Activated CD8-positive, alpha-beta memory T cell treated with anti-CD3 and anti-CD28 coated beads for 1 hour (primary cell): ENCODE measurements around the gene CBFA2T2.
"Not testable (repeated sequence)": the region's sequence is repeated elsewhere in the genome, so short reads cannot be mapped to it uniquely, and the experiment has no call there.

Experiments
- DNase-seq, 2 donors: peaks; one replicate each; pipeline ENCODE4 v3.0.0-alpha.2; 2020; ENCODE audit warnings: low read depth in 1 of 2; ENCODE audit errors: extremely low read depth in 1 of 2

Gene CBFA2T2

GRCh38 chr20:33609504-33609903 lies 119.6 kb downstream of the CBFA2T2 start:
- DNase-seq, result no peak

DNA sequence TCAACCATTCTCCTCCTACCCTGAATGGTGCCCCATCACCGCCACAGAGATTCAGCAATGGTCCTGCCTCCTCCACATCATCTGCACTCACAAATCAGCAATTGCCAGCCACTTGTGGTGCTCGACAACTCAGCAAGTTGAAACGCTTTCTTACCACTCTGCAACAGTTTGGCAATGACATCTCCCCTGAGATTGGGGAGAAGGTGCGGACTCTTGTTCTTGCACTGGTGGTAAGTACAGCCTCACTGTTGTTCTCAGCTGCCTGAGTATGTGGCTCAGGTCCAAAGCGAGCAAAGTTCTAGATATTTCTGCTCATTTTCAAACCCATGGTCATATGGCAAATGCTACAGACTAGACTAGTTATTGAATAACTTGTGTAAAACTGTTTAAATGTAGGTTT lies 121.2 kb downstream of the CBFA2T2 start:
- DNase-seq, result no peak

DNA sequence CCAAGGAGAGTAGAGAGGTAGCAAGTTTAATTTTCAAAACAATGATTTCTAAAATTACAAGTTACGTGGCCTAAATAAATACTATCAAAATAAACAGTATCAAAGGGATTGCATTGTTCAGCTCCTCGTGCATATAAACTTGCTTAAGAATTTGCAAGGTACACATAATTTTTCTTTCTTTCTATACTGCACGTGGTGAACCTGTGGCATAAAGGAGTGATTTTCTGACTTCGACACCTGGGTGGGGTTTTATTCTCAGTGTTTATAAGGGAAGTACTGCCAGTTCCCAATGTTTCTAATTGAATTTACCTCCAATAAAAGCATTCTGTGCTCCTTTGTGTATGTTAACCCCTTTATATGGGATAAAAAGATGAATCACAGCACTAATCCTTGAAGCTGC lies 122.1 kb downstream of the CBFA2T2 start:
- DNase-seq, result no peak

DNA sequence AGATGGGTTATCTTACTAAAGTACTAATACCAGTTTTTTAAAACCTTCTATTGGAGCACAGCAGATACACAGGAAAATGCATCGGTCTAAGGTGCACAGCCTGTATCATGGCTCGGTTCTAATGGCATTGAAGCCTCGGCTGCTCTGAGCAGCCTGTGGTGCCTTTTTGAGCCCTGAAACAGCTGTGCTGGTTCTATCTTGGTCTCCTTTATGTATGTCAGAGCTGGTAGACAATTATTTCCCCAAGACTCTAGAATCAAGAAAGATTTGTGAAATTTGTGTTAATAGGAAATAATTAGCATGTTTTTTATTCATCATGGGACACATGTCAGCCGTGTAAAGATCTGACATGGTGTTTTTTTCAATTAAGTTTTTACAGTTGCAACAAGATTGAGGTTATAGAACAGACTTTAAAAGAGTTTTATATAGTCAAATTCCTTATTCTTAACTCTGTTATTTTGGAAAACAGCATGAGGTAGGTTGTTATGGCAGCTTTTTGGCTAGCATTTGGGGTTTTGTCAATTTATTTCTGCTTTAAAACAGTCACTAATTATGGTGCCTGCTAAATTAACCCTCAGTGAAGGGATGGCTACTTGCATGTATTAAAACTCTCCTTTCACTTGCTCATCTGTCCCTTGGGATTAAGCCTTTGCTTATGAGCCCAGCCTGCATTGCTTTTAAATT lies 132.0 kb downstream of the CBFA2T2 start:
- DNase-seq, result no peak

DNA sequence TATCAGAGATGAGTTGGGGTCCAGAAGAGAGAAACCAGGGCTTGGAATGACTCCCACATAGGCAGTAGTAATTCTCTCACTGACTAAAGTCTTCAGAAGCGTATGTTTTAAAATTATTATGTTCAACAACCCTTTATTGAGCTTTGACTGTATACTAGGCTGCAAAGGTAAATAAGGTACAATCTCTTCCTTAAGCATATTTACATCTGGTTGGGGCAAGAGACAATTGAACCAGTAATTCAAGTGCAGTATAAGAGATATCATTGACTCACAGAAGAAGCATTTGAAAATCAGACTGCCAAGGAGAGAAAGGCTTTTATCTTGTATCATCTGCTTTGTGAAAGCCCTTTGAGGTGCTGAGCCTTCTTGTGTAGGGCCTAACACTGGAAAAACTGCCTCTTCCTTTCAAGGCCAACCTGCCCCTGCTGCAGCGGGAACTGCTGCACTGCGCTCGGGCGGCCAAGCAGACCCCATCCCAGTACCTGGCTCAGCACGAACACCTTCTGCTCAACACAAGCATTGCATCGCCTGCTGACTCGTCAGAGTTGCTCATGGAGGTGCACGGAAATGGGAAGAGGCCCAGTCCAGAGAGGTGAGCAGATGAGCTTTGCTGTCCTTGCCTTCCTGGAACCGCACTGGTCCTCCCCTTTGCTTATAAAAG lies 132.9 kb downstream of the CBFA2T2 start:
- DNase-seq, result no peak

DNA sequence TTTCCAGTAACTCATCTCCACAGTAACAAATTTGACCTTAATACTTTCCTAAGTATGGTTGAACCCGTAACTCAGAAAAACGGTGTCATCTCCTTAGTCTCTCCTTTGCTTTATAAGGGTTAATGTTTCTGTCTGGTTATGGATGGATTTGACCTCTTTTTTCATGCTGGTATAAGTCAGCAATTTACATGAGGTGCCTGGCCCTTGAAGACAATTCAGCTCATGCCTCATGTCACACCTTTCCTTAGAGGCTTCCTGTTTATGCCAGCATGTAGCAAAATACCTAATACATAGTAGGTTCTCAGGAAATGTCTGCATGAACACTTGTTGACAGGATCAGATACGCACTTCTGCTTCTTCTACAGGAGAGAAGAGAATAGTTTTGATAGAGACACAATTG lies 134.5 kb downstream of the CBFA2T2 start:
- no peak for DNase-seq

DNA sequence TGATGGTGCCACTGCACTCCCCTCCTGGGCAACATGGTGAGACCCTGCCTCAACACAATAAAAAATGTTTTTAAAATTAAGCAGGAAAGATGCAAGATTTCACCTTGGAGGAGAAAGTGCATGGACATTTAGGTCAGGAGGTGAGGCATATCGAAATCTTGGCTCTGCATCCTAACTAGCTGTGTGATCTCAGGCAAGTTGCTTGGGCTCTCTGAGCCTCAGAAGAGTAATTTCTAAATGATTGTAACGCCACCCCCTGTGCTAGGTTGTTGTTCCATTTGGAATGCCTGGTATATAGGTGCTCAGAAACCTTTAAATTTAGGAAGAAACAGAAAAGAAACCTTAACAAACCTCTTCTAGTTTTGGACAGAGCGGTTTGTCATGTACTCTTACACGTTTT lies 136.3 kb downstream of the CBFA2T2 start:
- no peak for DNase-seq

DNA sequence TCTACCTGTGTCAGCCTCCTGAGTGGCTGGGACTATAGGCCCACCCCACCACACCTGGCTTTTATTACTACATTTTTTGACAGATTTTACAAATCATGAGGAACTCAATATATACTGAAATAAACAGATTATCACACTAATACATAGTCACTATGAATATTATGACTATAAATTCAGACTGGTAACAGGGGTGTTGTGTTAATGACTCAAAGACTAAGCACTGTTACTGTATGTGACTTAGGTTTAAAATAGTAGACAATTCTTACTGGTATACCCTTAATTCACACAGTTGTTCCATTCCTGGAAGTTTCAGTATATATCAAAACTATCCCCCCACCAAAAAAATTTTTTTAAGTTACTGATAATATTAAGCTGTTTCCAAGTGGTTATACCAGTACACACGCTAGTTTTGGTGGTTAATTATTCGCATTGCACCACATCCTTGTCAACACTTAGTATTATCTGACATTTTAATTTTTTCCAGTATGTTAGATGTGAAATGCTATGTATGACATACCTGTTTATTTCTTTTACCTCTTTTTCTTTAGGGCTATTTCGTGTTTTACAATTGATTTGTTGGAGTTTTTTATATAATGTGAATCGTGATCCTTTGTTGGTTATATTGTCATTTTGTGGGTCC lies 137.8 kb downstream of the CBFA2T2 start:
- DNase-seq, result no peak

GRCh38 chr20:33629533-33629932 lies 139.6 kb downstream of the CBFA2T2 start:
- DNase-seq, result no peak

DNA sequence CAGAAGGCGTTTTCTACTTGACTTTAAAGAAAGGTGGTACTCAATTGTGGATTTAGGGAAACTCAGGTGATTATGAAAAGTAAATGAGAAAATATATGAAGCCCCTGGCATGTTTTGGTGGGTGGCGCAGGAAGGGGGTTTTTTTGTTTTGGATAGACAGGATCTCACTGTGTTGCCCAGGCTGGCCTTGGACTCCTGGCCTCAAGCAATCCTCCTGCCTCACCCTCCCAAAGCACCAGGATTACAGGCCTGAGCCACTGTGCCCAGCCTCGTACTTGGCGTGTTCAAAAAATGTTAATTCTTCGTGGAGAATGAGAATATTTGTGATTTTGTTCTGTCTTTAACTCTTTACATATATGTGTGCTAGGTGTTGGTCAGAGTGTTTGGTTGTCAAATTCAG lies 140.1 kb downstream of the CBFA2T2 start:
- no peak for DNase-seq

DNA sequence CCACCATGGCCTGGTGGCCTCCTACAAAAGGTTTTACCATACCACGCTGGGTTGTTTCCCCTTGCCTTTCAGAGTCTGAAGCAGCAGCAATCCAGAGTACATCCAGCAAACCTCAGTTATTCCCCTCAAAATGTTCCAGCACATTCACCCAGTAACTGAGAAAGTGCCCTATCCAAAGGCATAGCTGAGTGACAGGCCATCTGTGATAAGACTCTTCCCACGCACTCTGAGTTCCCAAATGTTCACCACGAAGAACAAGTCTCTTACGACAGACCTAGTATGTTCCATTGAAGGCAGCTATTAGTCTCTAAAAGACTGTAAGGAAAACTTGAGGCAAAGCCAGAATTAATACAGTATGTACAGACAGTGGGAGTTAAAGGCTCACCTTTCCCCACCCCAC lies 140.6 kb downstream of the CBFA2T2 start:
- DNase-seq, result no peak

DNA sequence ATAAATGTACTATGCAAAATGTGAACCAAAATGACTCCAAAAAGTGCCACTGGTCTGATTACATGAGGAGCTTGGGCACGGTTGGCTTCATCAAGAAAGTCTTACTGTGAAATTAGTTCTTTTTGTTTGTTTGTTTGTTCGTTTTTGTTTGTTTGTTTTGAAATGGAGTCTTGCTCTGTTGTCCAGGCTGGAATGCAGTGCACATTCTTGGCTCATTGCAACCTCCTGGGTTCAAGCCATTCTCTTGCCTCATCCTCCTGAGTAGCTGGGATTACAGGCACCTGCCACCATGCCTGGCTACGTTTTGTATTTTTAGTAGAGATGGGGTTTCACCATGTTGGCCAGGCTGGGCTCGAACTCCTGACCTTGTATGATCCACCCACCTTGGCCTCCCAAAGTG lies 142.0 kb downstream of the CBFA2T2 start:
- not testable (repeated sequence) for DNase-seq

DNA sequence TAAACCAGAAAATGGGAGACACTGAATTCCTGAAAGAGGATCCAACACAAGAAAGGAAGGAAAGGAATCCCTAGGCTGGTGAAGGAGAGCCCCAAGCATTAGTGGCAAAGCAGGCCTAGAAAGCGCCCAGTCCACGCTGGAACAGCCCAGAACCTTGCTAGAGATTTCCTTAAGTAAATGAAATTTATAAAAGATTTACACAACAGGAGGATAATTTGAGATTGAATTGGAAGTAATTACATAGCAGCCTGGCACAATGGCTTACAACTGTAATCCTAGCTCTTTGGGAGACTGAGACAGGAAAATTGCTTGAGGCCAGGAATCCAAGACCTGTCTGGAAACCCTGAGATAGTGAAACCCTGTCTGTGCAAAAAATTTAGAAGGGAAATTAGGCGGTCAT lies 145.4 kb downstream of the CBFA2T2 start:
- no peak for DNase-seq

GRCh38 chr20:33636776-33637175 lies 146.9 kb downstream of the CBFA2T2 start:
- DNase-seq, result no peak

- DNase-seq, result no peak
These were observed 150.4 kb downstream of the CBFA2T2 start for GRCh38 chr20:33640287-33640686.

DNA sequence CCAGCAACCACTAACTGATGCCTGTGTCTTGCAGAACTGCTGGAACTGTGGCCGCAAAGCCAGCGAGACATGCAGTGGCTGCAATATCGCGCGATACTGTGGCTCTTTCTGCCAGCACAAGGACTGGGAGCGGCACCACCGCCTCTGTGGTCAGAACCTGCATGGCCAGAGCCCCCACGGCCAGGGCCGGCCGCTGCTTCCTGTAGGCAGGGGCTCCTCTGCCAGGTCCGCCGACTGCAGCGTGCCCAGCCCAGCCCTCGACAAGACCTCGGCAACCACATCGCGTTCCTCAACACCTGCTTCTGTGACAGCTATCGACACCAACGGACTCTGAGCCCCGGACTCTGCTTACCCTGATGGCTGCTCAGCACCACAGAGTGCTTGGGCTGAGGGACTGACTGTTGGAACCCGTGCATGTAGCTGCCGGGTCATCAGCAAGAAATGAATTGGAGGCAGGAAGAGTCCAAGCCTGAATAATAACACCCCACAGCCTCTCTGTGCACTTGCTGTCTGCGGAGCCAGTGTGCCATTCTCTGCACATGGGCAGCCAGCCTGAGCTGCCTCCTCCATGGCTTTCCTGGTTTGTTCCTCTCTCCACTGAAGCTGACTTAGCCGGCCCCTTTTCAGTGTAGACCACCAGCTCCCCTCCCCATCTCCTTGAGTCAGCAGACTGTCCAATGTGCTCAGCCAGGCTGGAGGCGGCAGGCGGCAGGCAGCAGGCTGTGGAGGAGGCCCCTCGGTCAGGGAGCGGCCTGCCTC lies 154.6 kb downstream of the CBFA2T2 start:
- DNase-seq, result no peak

DNA sequence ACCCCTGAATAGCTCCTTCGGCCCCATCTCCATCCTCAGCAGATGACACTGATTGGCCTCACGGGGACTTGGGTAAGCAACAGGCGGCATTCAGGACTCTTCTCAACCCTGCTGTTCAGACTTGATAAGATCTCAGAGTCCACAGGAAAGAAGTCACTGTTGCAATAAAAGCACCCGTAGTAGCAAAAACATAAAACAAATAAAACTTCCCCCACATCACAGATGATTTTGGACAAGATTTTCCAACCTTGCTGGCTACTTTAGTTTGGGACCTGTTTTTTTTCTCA lies 155.1 kb downstream of the CBFA2T2 start:
- no peak for DNase-seq

DNA sequence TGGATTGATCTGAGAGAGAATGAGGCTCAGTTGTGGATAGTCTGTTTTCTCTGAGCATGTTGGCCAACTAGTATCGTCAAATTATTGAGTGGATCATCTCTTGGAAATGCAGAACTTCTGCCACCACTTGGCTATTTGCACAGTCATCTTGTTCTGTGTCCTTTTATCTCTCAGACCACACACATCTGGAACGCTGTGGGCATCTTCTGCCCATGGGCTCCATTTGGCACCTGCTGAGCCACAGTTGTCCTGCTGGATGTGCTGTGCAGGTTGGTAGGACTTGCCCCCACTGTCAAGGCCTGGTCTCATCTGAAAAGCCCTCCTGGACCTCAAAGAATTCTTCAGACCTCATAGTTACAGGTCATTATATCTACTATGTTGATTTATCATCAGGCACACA lies 155.5 kb downstream of the CBFA2T2 start:
- DNase-seq, result no peak

GRCh38 chr20:33646191-33646590 lies 156.3 kb downstream of the CBFA2T2 start:
- no peak for DNase-seq

DNA sequence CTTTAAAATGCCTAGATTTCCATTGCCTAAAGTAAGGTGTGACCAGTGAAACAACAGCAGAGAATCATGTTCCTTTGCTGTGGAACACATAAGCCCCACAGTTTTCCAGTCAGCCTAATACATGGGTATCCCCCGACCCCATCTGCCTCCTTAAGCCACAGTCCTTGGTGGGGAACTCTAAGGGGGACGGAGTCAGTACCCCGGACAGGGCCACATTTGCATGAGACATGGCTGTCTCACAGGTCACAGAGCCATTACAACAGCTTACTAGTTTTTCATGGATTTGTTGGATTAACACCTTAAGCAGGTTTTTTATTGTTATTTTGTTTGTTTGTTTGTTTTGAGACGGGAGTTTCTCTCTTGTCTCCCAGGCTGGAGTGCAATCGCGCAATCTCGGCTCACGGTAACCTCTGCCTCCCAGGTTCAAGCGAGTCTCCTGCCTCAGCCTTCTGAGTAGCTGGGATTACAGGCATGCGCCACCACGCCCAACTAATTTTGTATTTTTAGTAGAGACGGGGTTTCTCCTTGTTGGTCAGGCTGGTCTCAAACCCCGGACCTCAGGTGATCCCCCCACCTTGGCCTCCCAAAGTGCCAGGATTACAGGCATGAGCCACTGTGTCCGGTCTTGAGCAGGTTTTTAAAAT lies 157.2 kb downstream of the CBFA2T2 start:
- not testable (repeated sequence) for DNase-seq
